Mesendoderm (in vitro differentiated cells): ENCODE data around the gene DNAH8.

Experiments
- DNase-seq: peaks from one replicate; pipeline ENCODE4 v3.0.0; 2013
- H2AK5ac ChIP-seq: 2 replicates; pipeline ENCODE4 v1.6.1; 2013; ENCODE audit warnings: low read length, inconsistent platforms
- H2BK120ac ChIP-seq: 2 replicates; pipeline ENCODE4 v1.6.1; 2013; ENCODE audit warnings: low read depth, mild to moderate bottlenecking, low read length, moderate library complexity, mixed read lengths
- H2BK15ac ChIP-seq: replicated peaks from 2 replicates; pipeline ENCODE4 v1.6.1; 2013; ENCODE audit warnings: low read depth, mild to moderate bottlenecking, moderate library complexity
- H2BK5ac ChIP-seq: 2 replicates; pipeline ENCODE4 v1.6.1; 2013; ENCODE audit warnings: low read length, inconsistent platforms
- H3K18ac ChIP-seq: 2 replicates; pipeline ENCODE4 v1.6.1; 2013; ENCODE audit warnings: mild to moderate bottlenecking, low read length, mixed read lengths
- H3K23ac ChIP-seq: one replicate; pipeline ENCODE4 v1.6.1; 2013; ENCODE audit warnings: low read length
- H3K27ac ChIP-seq: 2 replicates; pipeline ENCODE4 v1.5.1; 2013; ENCODE audit warnings: low read depth, mild to moderate bottlenecking, inconsistent platforms, low read length, moderate library complexity
- H3K27me3 ChIP-seq: 2 replicates; pipeline ENCODE4 v1.6.1; 2013; ENCODE audit warnings: low read length, control low read depth, mild to moderate bottlenecking, inconsistent platforms; ENCODE audit not compliant: insufficient read depth, poor library complexity
- H3K36me3 ChIP-seq: 2 replicates; pipeline ENCODE4 v1.6.1; 2013; ENCODE audit warnings: low read length, inconsistent platforms; ENCODE audit not compliant: control insufficient read depth, insufficient read depth
- H3K4ac ChIP-seq: one replicate; pipeline ENCODE4 v1.6.1; 2013; ENCODE audit warnings: low read depth, mild to moderate bottlenecking, low read length, moderate library complexity
- H3K4me1 ChIP-seq: 2 replicates; pipeline ENCODE4 v1.6.1; 2013; ENCODE audit warnings: low read depth, low read length, inconsistent platforms; ENCODE audit not compliant: control insufficient read depth
- H3K4me2 ChIP-seq: 2 replicates; pipeline ENCODE4 v1.6.1; 2013; ENCODE audit warnings: low read length
- H3K4me3 ChIP-seq: 2 replicates; pipeline ENCODE4 v1.5.1; 2013; ENCODE audit warnings: mild to moderate bottlenecking, low read length
- H3K56ac ChIP-seq: one replicate; pipeline ENCODE4 v1.6.1; 2013; ENCODE audit warnings: low read length
- H3K79me1 ChIP-seq: 2 replicates; pipeline ENCODE4 v1.6.1; 2013; ENCODE audit warnings: low read length, inconsistent platforms
- H3K79me2 ChIP-seq: 2 replicates; pipeline ENCODE4 v1.6.1; 2013; ENCODE audit warnings: mild to moderate bottlenecking, low read length; ENCODE audit not compliant: control insufficient read depth, insufficient read depth
- H3K9ac ChIP-seq: 2 replicates; pipeline ENCODE4 v1.6.1; 2013; ENCODE audit warnings: low read length, inconsistent platforms
- H4K5ac ChIP-seq: one replicate; pipeline ENCODE4 v1.6.1; 2013; ENCODE audit warnings: low read length
- H4K8ac ChIP-seq: one replicate; pipeline ENCODE4 v1.6.1; 2013; ENCODE audit warnings: low read depth, mild to moderate bottlenecking, control low read depth, low read length, moderate library complexity
- WGBS: extraction: QIAGEN DNeasy Blood & Tissue Kit; methylation state at CpG from one replicate; pipeline ENCODE4 v1.1.7; 2013; ENCODE audit warnings: low lambda C conversion rate, missing lambda C conversion rate; ENCODE audit not compliant: insufficient coverage; ENCODE audit errors: extremely low coverage; 5-methylcytosine and 5-hydroxymethylcytosine counted together

DNAH8 gene

GRCh38 chr6:38676974-38677544 is 38.1 kb upstream of the DNAH8 start:
- Histone ChIP-seq H3K79me2 (no peaks in the 10 kb centered on the region), H3K27ac (no peak overlapping the region), H2BK5ac (no peak overlapping the region), H4K5ac (no peak overlapping the region), H3K27me3 (no peaks in the 10 kb centered on the region), H4K8ac (no peak overlapping the region), H3K9ac (no peak overlapping the region), H2AK5ac (no peak overlapping the region), H3K79me1 (no peaks in the 10 kb centered on the region), H3K23ac (no peak overlapping the region), H3K4ac (no peak overlapping the region), H2BK15ac (no peak overlapping the region), H3K4me1 (no peaks in the 10 kb centered on the region), H3K56ac (no peak overlapping the region), H3K36me3 (peaks cover 7% of the 10 kb centered on the region), H3K18ac (no peak overlapping the region), H2BK120ac (no peak overlapping the region), H3K4me2 (no peak overlapping the region), H3K4me3 (no peak overlapping the region)
- no CpG with 5 or more reads among the region's 1 CpG for WGBS
- DNase-seq = no peak

DNA sequence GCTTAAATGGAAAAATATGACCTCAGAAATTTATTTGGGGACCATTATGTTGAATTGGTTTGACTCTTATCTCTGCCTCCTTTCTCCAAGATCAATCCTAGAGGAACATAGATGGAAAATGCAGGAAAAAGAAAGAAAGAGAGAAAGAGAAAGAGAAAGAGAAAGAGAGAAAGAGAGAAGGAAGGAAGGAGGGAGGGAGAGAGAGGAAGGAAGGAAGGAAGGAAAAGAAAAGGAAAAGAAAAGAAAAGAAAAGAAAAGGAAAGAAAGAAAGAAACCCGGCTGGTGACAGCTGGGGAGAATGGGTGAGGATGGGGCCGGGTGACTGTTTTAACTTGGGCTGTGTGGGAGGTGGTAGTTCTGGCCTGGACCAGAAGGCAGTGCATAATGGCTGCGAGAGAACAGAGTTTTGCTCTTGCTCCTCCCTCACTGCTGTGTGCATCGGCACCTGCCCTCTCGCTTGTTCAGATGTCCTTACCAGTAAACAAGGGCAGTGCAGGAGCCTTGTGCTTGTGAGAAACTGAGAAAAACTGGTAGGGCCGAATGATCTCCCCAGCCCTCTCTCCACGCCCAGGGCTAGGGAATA is 36.8 kb upstream of the DNAH8 start:
- Histone ChIP-seq H2BK120ac (no peak overlapping the region), H3K9ac (no peak overlapping the region), H3K79me2 (no peaks in the 10 kb centered on the region), H3K4me1 (no peaks in the 10 kb centered on the region), H3K27me3 (no peaks in the 10 kb centered on the region), H4K8ac (no peak overlapping the region), H3K18ac (no peak overlapping the region), H2AK5ac (no peak overlapping the region), H2BK5ac (no peak overlapping the region), H3K4ac (no peak overlapping the region), H3K4me2 (no peak overlapping the region), H2BK15ac (no peak overlapping the region), H3K36me3 (peaks cover 7% of the 10 kb centered on the region), H3K56ac (no peak overlapping the region), H3K79me1 (no peaks in the 10 kb centered on the region), H3K27ac (no peak overlapping the region), H3K4me3 (no peak overlapping the region), H4K5ac (no peak overlapping the region), H3K23ac (no peak overlapping the region)
- no CpG with 5 or more reads among the region's 7 CpGs for WGBS
- no peak for DNase-seq

GRCh38 chr6:38679668-38680067 is 35.4 kb upstream of the DNAH8 start:
- no peak overlapping the region for H3K4me2 ChIP-seq
- H3K4me1 ChIP-seq = no peaks in the 10 kb centered on the region
- H3K36me3 ChIP-seq = peaks cover 7% of the 10 kb centered on the region
- H3K56ac ChIP-seq = no peak overlapping the region
- H3K79me2 ChIP-seq = no peaks in the 10 kb centered on the region
- H4K8ac ChIP-seq = no peak overlapping the region
- H2BK15ac ChIP-seq = no peak overlapping the region
- no peak overlapping the region for H3K9ac ChIP-seq
- no peak overlapping the region for H3K27ac ChIP-seq
- H2BK120ac ChIP-seq = no peak overlapping the region
- no peak for DNase-seq
- no peaks in the 10 kb centered on the region for H3K27me3 ChIP-seq
- H2BK5ac ChIP-seq = no peak overlapping the region
- no CpG with 5 or more reads among the region's 1 CpG for WGBS
- no peak overlapping the region for H4K5ac ChIP-seq
- H3K4me3 ChIP-seq = no peak overlapping the region
- no peak overlapping the region for H3K23ac ChIP-seq
- H3K79me1 ChIP-seq = no peaks in the 10 kb centered on the region
- no peak overlapping the region for H3K4ac ChIP-seq
- H2AK5ac ChIP-seq = no peak overlapping the region
- H3K18ac ChIP-seq = no peak overlapping the region

DNA sequence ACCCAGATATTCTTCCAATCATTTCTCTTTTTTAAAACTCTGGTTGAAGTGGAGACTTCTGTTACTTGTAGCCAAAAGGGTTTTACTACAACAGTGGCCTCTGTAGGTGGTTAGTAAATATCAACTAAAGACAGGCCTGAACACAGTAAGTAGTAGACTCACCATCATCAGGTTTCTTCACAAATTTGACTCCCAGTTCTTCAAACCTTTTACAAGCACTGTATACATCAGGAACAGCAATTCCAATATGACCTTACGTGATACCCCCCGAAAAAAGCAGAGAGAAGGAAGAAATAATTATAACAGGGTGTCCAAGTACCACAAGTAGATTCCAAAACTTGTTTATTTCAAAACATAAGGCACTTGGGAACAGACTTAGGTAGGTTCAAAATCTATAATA is 33.3 kb upstream of the DNAH8 start:
- no peak for DNase-seq
- Histone ChIP-seq H4K5ac (no peak overlapping the region), H3K4me2 (no peak overlapping the region), H3K79me2 (no peaks in the 10 kb centered on the region), H3K18ac (no peak overlapping the region), H3K79me1 (peaks cover 7% of the 10 kb centered on the region), H3K27ac (no peak overlapping the region), H2BK5ac (no peak overlapping the region), H3K56ac (no peak overlapping the region), H3K4me1 (no peaks in the 10 kb centered on the region), H3K27me3 (no peaks in the 10 kb centered on the region), H3K4ac (no peak overlapping the region), H3K36me3 (peaks cover 5% of the 10 kb centered on the region), H3K9ac (no peak overlapping the region), H2BK15ac (no peak overlapping the region), H2AK5ac (no peak overlapping the region), H3K4me3 (no peak overlapping the region), H3K23ac (no peak overlapping the region), H4K8ac (no peak overlapping the region), H2BK120ac (no peak overlapping the region)
- no CpG with 5 or more reads among the region's 2 CpGs for WGBS

GRCh38 chr6:38684237-38684636 is 30.9 kb upstream of the DNAH8 start:
- H4K8ac ChIP-seq = no peak overlapping the region
- no peak overlapping the region for H3K4me2 ChIP-seq
- H3K4me3 ChIP-seq = no peak overlapping the region
- WGBS = no CpG with 5 or more reads among the region's 1 CpG
- no peak overlapping the region for H3K56ac ChIP-seq
- no peak overlapping the region for H3K18ac ChIP-seq
- H4K5ac ChIP-seq = no peak overlapping the region
- H3K79me2 ChIP-seq = peaks cover 13% of the 10 kb centered on the region
- H3K4me1 ChIP-seq = no peaks in the 10 kb centered on the region
- H3K79me1 ChIP-seq = peaks cover 15% of the 10 kb centered on the region
- H2AK5ac ChIP-seq = no peak overlapping the region
- no peak overlapping the region for H2BK120ac ChIP-seq
- no peak overlapping the region for H3K4ac ChIP-seq
- DNase-seq = no peak
- no peak overlapping the region for H3K23ac ChIP-seq
- no peak overlapping the region for H3K27ac ChIP-seq
- no peaks in the 10 kb centered on the region for H3K36me3 ChIP-seq
- H3K9ac ChIP-seq = no peak overlapping the region
- H2BK15ac ChIP-seq = no peak overlapping the region
- no peaks in the 10 kb centered on the region for H3K27me3 ChIP-seq
- H2BK5ac ChIP-seq = no peak overlapping the region

- no peak overlapping the region for H2AK5ac ChIP-seq
- no peak overlapping the region for H3K23ac ChIP-seq
- H3K4me2 ChIP-seq = no peak overlapping the region
- H3K4me3 ChIP-seq = no peak overlapping the region
- H3K79me2 ChIP-seq = peaks cover 13% of the 10 kb centered on the region
- H3K79me1 ChIP-seq = peaks cover 15% of the 10 kb centered on the region
- H3K27ac ChIP-seq = no peak overlapping the region
- no peak overlapping the region for H4K5ac ChIP-seq
- no CpG with 5 or more reads among the region's 3 CpGs for WGBS
- DNase-seq = no peak
- H3K27me3 ChIP-seq = no peaks in the 10 kb centered on the region
- H2BK120ac ChIP-seq = no peak overlapping the region
- no peak overlapping the region for H4K8ac ChIP-seq
- H3K36me3 ChIP-seq = no peaks in the 10 kb centered on the region
- no peak overlapping the region for H2BK5ac ChIP-seq
- H3K4ac ChIP-seq = no peak overlapping the region
- H3K9ac ChIP-seq = no peak overlapping the region
- no peak overlapping the region for H3K56ac ChIP-seq
- H3K4me1 ChIP-seq = no peaks in the 10 kb centered on the region
- H2BK15ac ChIP-seq = no peak overlapping the region
- no peak overlapping the region for H3K18ac ChIP-seq
Measured at GRCh38 chr6:38684904-38685303, 30.2 kb upstream of the DNAH8 start.
